GM12873 (cell line): ENCODE data around the gene TPK1.

ENCODE experiments used
- TF ChIP-seq, protein P1 (sequence below): IDR thresholded peaks from 2 replicates; pipeline ENCODE4 v1.5.1; 2012; ENCODE audit warnings: low read depth, mild to moderate bottlenecking, moderate library complexity, low read length, control low read depth; ENCODE audit not compliant: insufficient read depth; ENCODE audit errors: missing control alignments

The TPK1 gene

DNA sequence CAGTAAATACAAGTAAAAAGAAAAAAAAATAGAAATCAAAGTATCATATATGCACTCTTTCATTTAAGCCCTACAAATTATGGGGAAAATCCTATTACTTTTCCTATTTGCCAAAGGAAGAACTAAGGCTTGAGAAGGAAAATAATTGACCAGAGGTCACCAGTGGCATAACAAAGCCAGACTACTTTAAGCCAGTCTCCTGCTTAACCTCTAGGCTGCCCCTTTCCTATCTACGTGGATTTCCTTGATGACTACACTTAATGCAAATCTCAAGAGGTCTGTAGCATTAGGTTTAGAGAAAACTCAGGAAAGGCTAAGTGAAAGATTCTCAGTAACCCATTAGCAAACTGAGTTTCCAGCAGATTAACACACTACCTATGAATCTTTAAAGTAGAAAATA lies 49.8 kb downstream of the TPK1 start:
- TF ChIP-seq, protein P1, sequence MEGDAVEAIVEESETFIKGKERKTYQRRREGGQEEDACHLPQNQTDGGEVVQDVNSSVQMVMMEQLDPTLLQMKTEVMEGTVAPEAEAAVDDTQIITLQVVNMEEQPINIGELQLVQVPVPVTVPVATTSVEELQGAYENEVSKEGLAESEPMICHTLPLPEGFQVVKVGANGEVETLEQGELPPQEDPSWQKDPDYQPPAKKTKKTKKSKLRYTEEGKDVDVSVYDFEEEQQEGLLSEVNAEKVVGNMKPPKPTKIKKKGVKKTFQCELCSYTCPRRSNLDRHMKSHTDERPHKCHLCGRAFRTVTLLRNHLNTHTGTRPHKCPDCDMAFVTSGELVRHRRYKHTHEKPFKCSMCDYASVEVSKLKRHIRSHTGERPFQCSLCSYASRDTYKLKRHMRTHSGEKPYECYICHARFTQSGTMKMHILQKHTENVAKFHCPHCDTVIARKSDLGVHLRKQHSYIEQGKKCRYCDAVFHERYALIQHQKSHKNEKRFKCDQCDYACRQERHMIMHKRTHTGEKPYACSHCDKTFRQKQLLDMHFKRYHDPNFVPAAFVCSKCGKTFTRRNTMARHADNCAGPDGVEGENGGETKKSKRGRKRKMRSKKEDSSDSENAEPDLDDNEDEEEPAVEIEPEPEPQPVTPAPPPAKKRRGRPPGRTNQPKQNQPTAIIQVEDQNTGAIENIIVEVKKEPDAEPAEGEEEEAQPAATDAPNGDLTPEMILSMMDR, result no peak

DNA sequence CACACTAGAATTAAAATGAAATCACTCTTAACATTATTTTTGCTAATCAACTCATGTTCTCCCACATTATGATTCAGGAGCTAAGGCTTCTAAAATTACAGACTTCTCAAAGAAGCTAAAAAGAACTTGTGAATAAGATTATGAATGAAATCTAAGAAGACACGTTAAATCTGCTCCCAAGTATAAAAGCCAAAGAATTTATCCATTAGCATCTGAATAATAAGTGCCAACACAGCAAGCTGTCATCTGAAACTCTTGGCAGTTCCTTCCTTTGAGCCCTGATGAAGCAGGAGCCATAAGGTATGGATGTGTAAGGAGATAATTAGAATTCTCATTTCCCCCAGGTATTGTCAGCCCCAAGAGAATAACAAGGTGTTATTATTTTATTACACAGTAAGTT lies 50.3 kb downstream of the TPK1 start:
- TF ChIP-seq, protein P1, result no peak

DNA sequence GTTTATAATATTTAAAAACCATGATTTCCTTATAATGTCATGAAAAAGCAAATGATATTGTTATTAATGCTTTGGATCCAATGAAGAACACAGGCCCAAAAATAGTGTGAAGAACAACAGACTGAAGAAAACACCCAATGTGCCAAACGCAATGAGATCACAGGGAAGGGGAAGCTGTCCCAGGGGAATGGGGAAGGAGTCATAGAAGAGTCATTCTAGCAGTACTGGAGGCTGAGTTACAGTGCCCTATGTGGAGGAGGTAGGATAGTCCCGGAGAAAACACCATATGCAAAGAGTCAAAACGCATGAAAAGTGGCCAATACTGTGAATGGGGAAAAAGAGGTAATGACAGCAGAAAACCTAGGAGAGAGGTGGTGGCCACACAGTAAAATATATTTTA lies 50.9 kb downstream of the TPK1 start:
- TF ChIP-seq, protein P1, result no peak

DNA sequence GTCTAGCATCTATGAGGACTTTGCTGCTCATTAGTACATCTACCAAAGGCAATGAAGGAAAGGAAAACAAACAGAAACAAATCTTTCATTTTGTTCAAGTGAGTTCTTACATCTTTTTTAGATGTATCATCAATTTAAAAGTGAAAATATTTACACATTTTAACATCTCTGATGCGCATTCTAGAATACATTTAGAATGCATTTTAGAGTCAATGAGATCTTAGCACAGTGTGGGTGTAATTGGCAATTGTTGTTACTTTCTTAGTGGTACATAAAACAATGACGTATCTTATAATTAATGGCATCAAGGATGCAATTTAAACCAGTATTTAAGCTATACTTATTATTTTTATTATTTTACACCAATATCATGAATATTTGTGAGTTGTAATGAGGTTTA lies 51.4 kb downstream of the TPK1 start:
- TF ChIP-seq, protein P1, result no peak

DNA sequence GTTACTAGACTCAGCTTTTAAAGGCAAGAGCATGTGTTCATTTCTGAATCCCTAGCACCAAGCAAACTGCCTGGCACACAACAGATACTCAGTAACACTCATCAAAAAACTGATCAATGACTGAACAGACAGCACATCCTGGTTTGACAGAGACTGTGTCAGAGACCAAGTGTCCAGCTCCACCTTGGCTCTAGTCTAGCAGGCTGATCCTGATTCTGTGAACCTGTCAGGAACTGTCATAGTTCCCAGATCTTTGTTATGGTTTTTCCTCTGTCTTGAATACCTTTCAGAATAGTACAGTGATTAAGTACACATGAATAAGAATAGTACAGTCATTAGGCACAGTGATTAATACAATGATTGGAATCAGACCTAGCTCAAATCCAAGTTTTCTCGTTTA lies 53.0 kb downstream of the TPK1 start:
- TF ChIP-seq, protein P1, result no peak

DNA sequence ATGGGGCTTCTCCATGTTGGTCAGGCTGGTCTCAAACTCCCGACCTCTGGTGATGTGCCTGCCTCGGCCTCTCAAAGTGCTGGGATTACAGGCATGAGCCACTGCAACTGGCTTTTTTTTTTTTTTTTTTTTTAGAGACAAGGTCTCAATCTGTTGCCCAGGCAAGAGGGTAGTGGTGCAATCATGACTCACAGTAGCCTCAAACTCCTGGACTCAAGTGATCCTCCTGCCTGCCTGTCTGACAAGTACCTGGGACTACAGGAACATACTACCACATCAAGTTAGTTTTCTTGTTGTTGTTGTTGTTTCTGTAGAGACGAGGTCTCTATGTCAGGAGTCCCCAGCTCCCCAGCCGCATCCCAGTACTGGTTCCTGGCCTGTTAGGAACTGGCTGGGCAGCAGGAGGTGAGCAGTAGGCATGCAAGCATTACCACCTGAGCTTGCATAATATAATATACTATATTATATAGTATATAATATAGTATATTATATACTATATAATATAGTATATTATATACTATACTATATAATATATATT lies 55.7 kb downstream of the TPK1 start:
- TF ChIP-seq, protein P1, result no peak

DNA sequence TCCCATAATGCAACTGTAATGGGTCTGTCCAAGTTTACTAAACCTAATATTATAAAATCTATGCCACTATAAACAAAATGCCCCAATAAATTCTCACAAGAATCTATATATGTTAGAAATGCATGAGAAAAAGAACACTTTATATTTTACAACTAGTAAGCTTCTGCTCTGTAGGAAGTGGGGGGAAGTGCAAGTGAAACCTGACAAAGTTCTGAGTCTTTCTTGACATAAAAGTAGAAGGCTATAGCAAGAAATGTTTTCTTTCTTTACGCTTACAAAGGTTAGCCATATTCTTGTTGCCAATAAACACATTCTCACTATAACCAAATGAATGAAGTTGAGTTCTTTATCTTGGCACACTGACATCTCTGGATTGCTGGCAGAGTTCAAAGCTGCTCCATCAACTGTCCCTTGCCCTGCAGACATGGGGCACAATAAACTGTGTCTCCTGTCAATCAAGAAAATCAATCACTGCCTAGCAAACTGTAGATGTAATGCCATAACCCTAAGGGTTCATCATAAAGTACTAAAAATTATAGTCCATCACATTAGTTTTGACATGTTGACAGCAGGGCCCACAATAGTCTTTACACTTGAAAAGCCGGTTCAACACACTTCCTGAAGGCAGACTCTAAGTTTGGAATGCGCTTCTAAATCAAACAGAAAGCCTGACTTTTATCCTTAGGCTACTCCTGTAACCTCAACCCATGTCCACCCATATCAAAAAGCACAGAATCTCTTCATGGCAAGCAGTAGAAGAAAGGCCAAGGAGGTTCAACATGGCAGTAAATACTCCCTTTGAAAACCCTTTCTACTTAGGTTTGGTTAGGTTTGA lies 58.6 kb downstream of the TPK1 start:
- TF ChIP-seq, protein P1, result no peak
